Measurements from ENCODE around the gene USP5.

USP5 gene

GRCh38 chr12:6836851-6837250 lies 15.1 kb upstream of the USP5 start:
- Histone ChIP-seq H3K9me3 (ENCODE audit: control insufficient read depth, insufficient read depth, low read length) (no peaks in the 10 kb centered on the region), H3K4me1 (ENCODE audit: control insufficient read depth, low read length) (peaks cover 45% of the 10 kb centered on the region), H3K4me2 (ENCODE audit: low read length) (no peak overlapping the region), H3F3A (ENCODE audit: control insufficient read depth, insufficient read depth) (peaks cover under 1% of the 10 kb centered on the region; the same call in 1 of the 2 replicates), H4K20me1 (ENCODE audit: control insufficient read depth, insufficient read depth, low read depth, low read length) (no peaks in the 10 kb centered on the region), H3K4me3 (ENCODE audit: low read length) (no peak overlapping the region), H3K27ac (ENCODE audit: low read depth, low read length) (no peak overlapping the region), H3K9me2 (replicated peaks; ENCODE audit: control insufficient read depth, low read length) (no peaks in the 10 kb centered on the region), H3K27me3 (ENCODE audit: control insufficient read depth, low read length) (peaks cover 13% of the 10 kb centered on the region), H3K36me3 (ENCODE audit: control insufficient read depth, low read length) (no peaks in the 10 kb centered on the region), H3K79me2 (ENCODE audit: control insufficient read depth, low read length) (no peaks in the 10 kb centered on the region)
- TF ChIP-seq EZH2phosphoT487 (IDR thresholded peaks at IDR 0.05; ENCODE audit: borderline replicate concordance, low read length) (no peak), CTCF (IDR thresholded peaks at IDR 0.05; ENCODE audit: low read depth, low read length, poor library complexity, severe bottlenecking) (no peak)

GRCh38 chr12:6837370-6838060 lies 14.4 kb upstream of the USP5 start:
- H3K27ac ChIP-seq (ENCODE audit: low read depth, low read length), result no peak overlapping the region
- no peak overlapping the region for H3K4me3 ChIP-seq (ENCODE audit: low read length)
- H3K4me1 ChIP-seq (ENCODE audit: control insufficient read depth, low read length), result peaks cover 45% of the 10 kb centered on the region
- H3K9me2 ChIP-seq (replicated peaks; ENCODE audit: control insufficient read depth, low read length), result no peaks in the 10 kb centered on the region
- no peaks in the 10 kb centered on the region for H3K9me3 ChIP-seq (ENCODE audit: control insufficient read depth, insufficient read depth, low read length)
- H3K36me3 ChIP-seq (ENCODE audit: control insufficient read depth, low read length), result no peaks in the 10 kb centered on the region
- no peaks in the 10 kb centered on the region for H3K79me2 ChIP-seq (ENCODE audit: control insufficient read depth, low read length)
- no peak overlapping the region for H3K4me2 ChIP-seq (ENCODE audit: low read length)
- peaks cover 4% of the 10 kb centered on the region; the same call in 1 of the 2 replicates for H3F3A ChIP-seq (ENCODE audit: control insufficient read depth, insufficient read depth)
- H4K20me1 ChIP-seq (ENCODE audit: control insufficient read depth, insufficient read depth, low read depth, low read length), result no peaks in the 10 kb centered on the region
- H3K27me3 ChIP-seq (ENCODE audit: control insufficient read depth, low read length), result peaks cover 9% of the 10 kb centered on the region; the same call in 1 of the 2 replicates
- TF ChIP-seq EZH2phosphoT487 (IDR thresholded peaks at IDR 0.05; ENCODE audit: borderline replicate concordance, low read length) (no peak), CTCF (IDR thresholded peaks at IDR 0.05; ENCODE audit: low read depth, low read length, poor library complexity, severe bottlenecking) (no peak)

GRCh38 chr12:6838854-6839253 lies 13.1 kb upstream of the USP5 start:
- Histone ChIP-seq H3K27me3 (ENCODE audit: control insufficient read depth, low read length) (peaks cover 3% of the 10 kb centered on the region; the same call in 1 of the 2 replicates), H3K9me3 (ENCODE audit: control insufficient read depth, insufficient read depth, low read length) (no peaks in the 10 kb centered on the region), H3K4me3 (ENCODE audit: low read length) (no peak overlapping the region), H3F3A (ENCODE audit: control insufficient read depth, insufficient read depth) (peaks cover 4% of the 10 kb centered on the region; the same call in 1 of the 2 replicates), H3K4me2 (ENCODE audit: low read length) (peak overlapping the region; percentile 97; the same call in 1 of the 2 replicates), H3K4me1 (ENCODE audit: control insufficient read depth, low read length) (peaks cover 48% of the 10 kb centered on the region), H3K27ac (ENCODE audit: low read depth, low read length) (no peak overlapping the region), H3K79me2 (ENCODE audit: control insufficient read depth, low read length) (no peaks in the 10 kb centered on the region), H4K20me1 (ENCODE audit: control insufficient read depth, insufficient read depth, low read depth, low read length) (no peaks in the 10 kb centered on the region), H3K36me3 (ENCODE audit: control insufficient read depth, low read length) (no peaks in the 10 kb centered on the region), H3K9me2 (replicated peaks; ENCODE audit: control insufficient read depth, low read length) (no peaks in the 10 kb centered on the region)
- TF ChIP-seq EZH2phosphoT487 (IDR thresholded peaks at IDR 0.05; ENCODE audit: borderline replicate concordance, low read length) (no peak), CTCF (IDR thresholded peaks at IDR 0.05; ENCODE audit: low read depth, low read length, poor library complexity, severe bottlenecking) (no peak)
